ENCODE results near the gene RANBP17. TPM values are rescaled to one million over a fixed set of nuclear protein-coding genes. Genes with fewer than 3 reads are reported as not detected.
A peak's percentile ranks its signal among the peaks of the same experiment; 100 is the strongest.

The RANBP17 gene
- polyA plus RNA-seq, 1 donor from 2014 or later, result 25.5 TPM

DNA sequence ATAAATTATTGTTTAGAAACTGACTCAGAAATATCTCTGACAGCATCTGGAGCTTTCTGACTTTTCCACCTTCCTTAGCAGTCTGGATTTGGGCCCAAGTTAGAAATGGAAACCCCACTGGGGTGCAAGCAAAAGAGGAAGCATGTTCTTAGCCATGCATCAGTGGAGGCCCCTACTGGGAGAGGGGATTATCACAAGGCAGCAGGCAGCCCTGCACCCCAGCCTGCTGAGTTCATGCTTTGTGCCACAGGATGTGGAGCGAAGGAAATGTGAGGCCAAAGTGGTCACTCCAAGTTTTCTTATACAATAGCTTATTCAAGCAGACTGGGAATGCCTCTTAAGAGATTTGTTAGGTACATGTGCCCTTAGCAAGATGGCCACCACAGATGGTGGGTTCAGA lies 300.8 kb downstream of the RANBP17 start:
- Histone ChIP-seq H3K4me3 (ENCODE audit: low read length) (no peak overlapping the region), H3F3A (ENCODE audit: insufficient read depth, low read length, poor library complexity, severe bottlenecking) (peaks cover 4% of the 10 kb centered on the region), H3K4me2 (ENCODE audit: low read length) (no peak overlapping the region), H2AFZ (ENCODE audit: low read depth, low read length) (no peak overlapping the region), H3K79me2 (replicated peaks; ENCODE audit: insufficient read depth, low read length) (no peaks in the 10 kb centered on the region), H3K36me3 (ENCODE audit: insufficient read depth, low read length) (no peaks in the 10 kb centered on the region), H3K27ac (ENCODE audit: low read length) (no peak overlapping the region), H3K9me2 (ENCODE audit: insufficient read depth, low read length) (no peaks in the 10 kb centered on the region), H4K20me1 (ENCODE audit: insufficient read depth) (no peaks in the 10 kb centered on the region), H3K9me3 (ENCODE audit: low read length) (no peaks in the 10 kb centered on the region), H3K27me3 (ENCODE audit: insufficient read depth, low read depth, low read length) (peaks cover 42% of the 10 kb centered on the region), H3K9ac (ENCODE audit: low read length) (no peak overlapping the region)
- TF ChIP-seq, protein P1, sequence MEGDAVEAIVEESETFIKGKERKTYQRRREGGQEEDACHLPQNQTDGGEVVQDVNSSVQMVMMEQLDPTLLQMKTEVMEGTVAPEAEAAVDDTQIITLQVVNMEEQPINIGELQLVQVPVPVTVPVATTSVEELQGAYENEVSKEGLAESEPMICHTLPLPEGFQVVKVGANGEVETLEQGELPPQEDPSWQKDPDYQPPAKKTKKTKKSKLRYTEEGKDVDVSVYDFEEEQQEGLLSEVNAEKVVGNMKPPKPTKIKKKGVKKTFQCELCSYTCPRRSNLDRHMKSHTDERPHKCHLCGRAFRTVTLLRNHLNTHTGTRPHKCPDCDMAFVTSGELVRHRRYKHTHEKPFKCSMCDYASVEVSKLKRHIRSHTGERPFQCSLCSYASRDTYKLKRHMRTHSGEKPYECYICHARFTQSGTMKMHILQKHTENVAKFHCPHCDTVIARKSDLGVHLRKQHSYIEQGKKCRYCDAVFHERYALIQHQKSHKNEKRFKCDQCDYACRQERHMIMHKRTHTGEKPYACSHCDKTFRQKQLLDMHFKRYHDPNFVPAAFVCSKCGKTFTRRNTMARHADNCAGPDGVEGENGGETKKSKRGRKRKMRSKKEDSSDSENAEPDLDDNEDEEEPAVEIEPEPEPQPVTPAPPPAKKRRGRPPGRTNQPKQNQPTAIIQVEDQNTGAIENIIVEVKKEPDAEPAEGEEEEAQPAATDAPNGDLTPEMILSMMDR (IDR thresholded peaks at IDR 0.05; ENCODE audit: poor library complexity, severe bottlenecking), result no peak
- TF ChIP-seq EZH2 (IDR thresholded peaks at IDR 0.05; ENCODE audit: borderline replicate concordance, insufficient read depth, low read length, poor library complexity, severe bottlenecking), result no peak
- no peak for TF ChIP-seq TAF1 (IDR thresholded peaks at IDR 0.05; ENCODE audit: low read depth)
- TF ChIP-seq EP300 (conservative IDR thresholded peaks at IDR 0.05; ENCODE audit: poor library complexity, severe bottlenecking), result no peak
- TF ChIP-seq RAD21 (conservative IDR thresholded peaks at IDR 0.05), result no peak
- no peak for TF ChIP-seq MXI1 (conservative IDR thresholded peaks at IDR 0.05; ENCODE audit: poor library complexity, severe bottlenecking)
- TF ChIP-seq SMC3 (conservative IDR thresholded peaks at IDR 0.05; ENCODE audit: poor library complexity), result no peak

DNA sequence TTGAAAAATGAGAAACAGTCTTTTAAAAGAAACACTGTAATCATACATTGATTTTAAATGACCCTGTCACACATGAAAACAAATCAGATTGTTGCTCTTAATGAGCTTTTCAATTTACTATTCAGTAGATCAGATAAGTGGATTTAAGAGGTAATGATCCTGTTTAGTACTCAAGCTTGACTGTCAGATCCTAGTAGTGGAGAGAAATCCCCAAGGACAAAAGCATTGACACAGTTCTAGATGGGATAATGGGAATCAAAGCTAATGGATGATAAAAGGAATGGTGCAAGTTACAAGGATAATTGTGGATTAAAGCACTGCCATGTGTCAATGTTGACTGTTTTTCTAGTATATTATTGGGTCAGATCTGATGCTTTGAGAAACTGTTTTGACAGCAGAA lies 304.9 kb downstream of the RANBP17 start:
- Histone ChIP-seq H3K79me2 (replicated peaks; ENCODE audit: insufficient read depth, low read length) (no peaks in the 10 kb centered on the region), H3K9me2 (ENCODE audit: insufficient read depth, low read length) (no peaks in the 10 kb centered on the region), H3K27ac (ENCODE audit: low read length) (no peak overlapping the region), H4K20me1 (ENCODE audit: insufficient read depth) (no peaks in the 10 kb centered on the region), H2AFZ (ENCODE audit: low read depth, low read length) (no peak overlapping the region), H3F3A (ENCODE audit: insufficient read depth, low read length, poor library complexity, severe bottlenecking) (peaks cover 4% of the 10 kb centered on the region), H3K27me3 (ENCODE audit: insufficient read depth, low read depth, low read length) (peaks cover 79% of the 10 kb centered on the region), H3K4me2 (ENCODE audit: low read length) (no peak overlapping the region), H3K9me3 (ENCODE audit: low read length) (no peaks in the 10 kb centered on the region), H3K36me3 (ENCODE audit: insufficient read depth, low read length) (no peaks in the 10 kb centered on the region), H3K4me3 (ENCODE audit: low read length) (no peak overlapping the region), H3K9ac (ENCODE audit: low read length) (no peak overlapping the region)
- TF ChIP-seq RAD21 (conservative IDR thresholded peaks at IDR 0.05) (no peak), EP300 (conservative IDR thresholded peaks at IDR 0.05; ENCODE audit: poor library complexity, severe bottlenecking) (peak; percentile 97), EZH2 (IDR thresholded peaks at IDR 0.05; ENCODE audit: borderline replicate concordance, insufficient read depth, low read length, poor library complexity, severe bottlenecking) (no peak), MXI1 (conservative IDR thresholded peaks at IDR 0.05; ENCODE audit: poor library complexity, severe bottlenecking) (no peak), SMC3 (conservative IDR thresholded peaks at IDR 0.05; ENCODE audit: poor library complexity) (no peak), TAF1 (IDR thresholded peaks at IDR 0.05; ENCODE audit: low read depth) (no peak), POLR2AphosphoS5 (IDR thresholded peaks at IDR 0.05) (peak; percentile 100)
- TF ChIP-seq, protein P1 (IDR thresholded peaks at IDR 0.05; ENCODE audit: poor library complexity, severe bottlenecking), result no peak
- TF ChIP-seq, protein P2, sequence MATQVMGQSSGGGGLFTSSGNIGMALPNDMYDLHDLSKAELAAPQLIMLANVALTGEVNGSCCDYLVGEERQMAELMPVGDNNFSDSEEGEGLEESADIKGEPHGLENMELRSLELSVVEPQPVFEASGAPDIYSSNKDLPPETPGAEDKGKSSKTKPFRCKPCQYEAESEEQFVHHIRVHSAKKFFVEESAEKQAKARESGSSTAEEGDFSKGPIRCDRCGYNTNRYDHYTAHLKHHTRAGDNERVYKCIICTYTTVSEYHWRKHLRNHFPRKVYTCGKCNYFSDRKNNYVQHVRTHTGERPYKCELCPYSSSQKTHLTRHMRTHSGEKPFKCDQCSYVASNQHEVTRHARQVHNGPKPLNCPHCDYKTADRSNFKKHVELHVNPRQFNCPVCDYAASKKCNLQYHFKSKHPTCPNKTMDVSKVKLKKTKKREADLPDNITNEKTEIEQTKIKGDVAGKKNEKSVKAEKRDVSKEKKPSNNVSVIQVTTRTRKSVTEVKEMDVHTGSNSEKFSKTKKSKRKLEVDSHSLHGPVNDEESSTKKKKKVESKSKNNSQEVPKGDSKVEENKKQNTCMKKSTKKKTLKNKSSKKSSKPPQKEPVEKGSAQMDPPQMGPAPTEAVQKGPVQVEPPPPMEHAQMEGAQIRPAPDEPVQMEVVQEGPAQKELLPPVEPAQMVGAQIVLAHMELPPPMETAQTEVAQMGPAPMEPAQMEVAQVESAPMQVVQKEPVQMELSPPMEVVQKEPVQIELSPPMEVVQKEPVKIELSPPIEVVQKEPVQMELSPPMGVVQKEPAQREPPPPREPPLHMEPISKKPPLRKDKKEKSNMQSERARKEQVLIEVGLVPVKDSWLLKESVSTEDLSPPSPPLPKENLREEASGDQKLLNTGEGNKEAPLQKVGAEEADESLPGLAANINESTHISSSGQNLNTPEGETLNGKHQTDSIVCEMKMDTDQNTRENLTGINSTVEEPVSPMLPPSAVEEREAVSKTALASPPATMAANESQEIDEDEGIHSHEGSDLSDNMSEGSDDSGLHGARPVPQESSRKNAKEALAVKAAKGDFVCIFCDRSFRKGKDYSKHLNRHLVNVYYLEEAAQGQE (IDR thresholded peaks at IDR 0.05; ENCODE audit: borderline replicate concordance), result peak; percentile 93
